CD1c-positive myeloid dendritic cell (primary cell): ENCODE results near the gene CD70.
"Not testable (repeated sequence)": the region's sequence is repeated elsewhere in the genome, so short reads cannot be mapped to it uniquely, and the experiment has no call there.

ENCODE experiments used
- DNase-seq: peaks from one replicate; pipeline ENCODE4 v3.0.0-alpha.2; 2016; ENCODE audit errors: extremely low spot score

The CD70 gene, protein sequence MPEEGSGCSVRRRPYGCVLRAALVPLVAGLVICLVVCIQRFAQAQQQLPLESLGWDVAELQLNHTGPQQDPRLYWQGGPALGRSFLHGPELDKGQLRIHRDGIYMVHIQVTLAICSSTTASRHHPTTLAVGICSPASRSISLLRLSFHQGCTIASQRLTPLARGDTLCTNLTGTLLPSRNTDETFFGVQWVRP

DNA sequence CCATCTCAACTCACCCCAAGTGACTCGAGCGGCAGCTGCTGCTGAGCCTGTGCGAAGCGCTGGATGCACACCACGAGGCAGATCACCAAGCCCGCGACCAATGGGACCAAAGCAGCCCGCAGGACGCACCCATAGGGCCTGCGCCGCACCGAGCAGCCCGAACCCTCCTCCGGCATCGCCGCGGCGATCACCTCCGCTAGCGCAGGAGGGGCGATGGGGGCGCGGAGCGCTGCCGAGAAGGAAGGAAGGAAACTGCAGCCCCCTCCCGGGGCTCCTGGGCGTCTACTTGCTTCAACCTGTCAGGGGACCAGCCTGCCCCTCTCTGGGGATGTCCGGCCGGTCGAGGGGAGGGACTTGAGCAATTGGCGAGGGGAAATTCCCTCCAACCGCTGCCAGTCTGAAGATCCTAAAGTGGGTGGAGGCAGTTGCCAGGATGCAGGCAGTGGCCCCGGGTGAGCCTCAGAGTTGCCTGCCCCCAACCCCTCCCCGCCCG is at the start of gene CD70:
CD70 (minus strand) TSS at position 324 of the 493 bp plus-strand sequence; CDS start at position 176, 148 bp downstream.
- peak; percentile 23 for DNase-seq

DNA sequence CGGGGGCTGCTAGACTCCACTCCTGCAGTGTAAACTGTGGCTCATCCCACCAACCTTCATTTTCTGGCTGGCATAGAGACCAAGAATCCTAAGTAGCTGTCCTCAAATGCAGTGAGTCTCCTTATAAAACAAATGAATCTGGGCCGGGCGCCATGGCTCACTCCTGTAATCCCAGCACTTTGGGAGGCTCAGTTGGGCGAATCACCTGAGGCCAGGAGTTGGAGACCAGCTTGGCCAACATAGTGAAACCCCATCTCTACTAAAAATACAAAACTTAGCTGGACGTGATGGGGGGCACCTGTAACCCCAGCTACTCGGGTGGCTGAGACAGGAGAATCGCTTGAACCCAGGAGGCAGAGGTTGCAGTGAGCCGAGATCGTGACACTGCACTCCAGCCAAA is 49.4 kb upstream of the CD70 start:
- DNase-seq: not testable (repeated sequence)

DNA sequence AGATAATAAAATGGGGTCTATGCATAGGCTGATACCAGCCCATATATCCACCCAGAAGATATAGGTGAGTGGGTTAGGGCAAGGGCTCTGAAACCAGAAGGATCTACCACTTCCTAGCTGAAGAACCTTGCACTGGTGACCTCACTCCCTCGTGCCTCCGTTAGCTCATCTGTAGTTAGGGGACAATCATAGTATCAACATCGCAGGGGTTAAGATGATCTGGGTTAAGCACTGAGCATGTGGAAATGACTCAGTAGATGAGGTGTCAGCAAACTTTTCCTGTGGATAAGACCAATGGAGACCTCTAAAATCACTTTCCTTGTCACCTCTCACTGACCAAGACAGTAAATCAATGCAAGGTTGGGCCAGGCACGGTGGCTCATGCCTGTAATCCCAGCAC is 48.5 kb upstream of the CD70 start:
- DNase-seq: peak; percentile 55

DNA sequence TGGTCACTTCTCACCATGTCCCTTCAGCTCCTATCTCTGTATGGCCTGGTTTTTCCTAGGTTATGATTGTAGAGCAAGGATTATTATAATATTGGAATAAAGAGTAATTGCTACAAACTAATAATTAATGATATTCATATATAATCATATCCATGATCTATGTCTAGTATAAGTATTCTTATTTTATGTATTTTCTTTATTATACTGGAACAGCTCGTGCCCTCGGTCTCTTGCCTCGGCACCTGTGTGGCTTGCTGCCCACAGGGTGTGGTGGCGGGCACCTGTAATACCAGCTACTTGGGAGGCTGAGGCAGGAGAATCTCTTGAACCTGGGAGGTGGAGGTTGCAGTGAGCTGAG is 42.5 kb upstream of the CD70 start:
- DNase-seq: not testable (repeated sequence)

DNA sequence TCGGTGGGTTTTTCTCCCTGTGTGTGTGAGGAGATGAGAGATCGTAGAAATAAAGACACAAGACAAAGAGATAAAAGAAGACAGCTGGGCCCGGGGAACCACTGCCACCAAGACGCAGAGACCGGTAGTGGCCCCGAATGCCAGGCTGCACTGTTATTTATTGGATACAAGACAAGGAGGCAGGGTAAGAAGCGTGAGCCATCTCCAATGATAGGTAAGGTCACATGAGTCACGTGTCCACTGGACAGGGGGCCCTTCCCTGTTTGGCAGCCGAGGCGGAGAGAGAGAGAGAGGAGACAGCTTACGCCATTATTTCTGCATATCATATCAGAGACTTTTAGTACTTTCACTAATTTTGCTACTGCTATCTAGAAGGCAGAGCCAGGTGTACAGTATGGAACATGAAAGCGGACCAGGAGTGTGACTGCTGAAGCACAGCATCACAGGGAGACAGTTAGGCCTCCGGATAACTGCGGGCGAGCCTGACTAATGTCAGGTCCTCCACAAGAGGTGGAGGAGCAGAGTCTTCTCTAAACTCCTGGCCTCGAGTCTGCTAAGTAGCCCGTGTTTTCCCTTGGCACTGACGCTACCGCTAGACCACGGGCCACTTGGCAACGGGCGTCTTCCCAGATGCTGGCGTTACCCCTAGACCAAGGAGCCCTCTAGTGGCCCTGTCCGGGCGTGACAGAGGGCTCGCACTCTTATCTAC is 42.0 kb upstream of the CD70 start:
- peak; percentile 72 for DNase-seq

DNA sequence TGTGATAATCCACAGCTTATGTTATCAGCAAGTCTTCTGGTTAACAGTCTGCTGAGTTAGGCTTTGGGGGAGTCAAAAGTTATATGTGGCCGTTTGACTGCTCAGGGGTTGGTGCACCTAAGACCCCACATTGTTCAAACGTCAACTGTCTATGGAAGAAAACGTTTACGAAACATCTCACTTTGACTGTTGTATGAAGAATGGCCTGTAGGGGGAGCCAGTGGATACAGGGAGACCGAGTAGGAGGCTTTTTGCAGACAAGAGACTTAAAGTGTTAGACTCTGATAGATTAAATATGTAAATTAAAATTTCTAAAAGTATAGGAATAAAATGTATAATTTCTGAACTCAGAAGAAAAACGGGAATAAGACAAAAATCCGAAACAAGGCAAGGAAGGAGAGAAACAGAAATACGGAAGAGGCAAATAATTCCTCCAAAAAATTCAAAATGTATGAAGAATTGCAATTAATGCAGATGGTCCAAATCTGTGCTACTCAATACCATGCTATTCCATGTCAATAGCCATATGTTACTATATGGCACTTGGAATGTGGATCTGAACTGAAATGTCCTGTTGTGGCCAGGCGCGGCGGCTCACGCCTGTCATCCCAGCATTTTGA is 41.2 kb upstream of the CD70 start:
- DNase-seq: peak; percentile 89

DNA sequence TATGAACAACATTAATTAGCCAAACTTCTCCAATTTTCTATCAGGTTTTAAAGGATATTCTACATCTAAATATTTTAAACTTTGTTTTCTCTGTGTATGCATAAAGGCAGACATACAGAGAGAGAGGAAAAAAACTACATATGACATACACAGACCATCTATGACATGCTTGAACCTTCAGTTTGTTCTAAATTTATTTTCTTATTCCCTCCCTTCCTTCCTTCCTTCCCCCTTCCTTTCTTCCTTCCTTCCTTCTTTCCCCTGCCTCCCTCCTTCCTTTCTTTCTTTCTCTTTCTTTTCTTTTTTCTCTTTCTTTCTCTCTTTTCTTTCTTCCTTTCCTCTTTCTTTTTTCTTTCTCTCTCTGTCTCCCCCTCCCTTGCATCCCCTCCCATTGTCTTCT is 35.8 kb upstream of the CD70 start:
- no peak for DNase-seq

DNA sequence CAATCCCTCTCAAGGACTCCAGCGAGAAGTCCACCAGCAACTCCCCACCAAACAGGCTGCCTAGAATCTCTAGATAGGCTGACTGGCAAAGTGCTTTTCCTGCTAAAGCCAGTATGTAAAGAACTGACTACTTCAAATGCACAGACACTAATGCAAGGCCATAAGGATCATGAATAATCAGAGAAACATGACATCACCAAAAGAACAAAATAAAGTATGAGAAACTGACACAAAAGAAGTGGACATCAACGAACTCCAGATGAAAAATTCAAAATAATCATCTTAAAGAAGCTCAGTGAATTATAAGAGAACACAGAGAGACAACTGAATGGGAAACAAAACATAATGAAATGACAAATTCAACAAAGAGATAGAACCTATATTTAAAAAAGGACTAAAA is 26.4 kb upstream of the CD70 start:
- no peak for DNase-seq

DNA sequence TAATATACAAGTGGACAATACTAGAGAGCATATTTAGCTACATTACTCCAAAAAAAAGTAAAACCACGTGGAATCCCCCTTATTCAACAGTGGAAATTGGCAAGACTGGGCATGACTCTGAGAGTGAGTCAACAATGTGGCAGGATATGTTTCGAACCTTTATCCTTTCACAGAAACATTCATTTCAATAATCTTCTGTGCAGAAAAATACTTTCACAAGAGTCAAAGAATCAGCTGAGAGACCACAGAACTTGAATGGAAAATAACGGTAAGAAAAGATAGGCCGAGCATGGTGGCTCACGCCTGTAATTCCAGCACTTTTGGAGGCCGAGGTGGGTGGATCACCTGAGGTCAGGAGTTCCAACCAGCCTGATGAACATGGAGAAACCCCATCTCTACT is 25.1 kb upstream of the CD70 start:
- DNase-seq: no peak

DNA sequence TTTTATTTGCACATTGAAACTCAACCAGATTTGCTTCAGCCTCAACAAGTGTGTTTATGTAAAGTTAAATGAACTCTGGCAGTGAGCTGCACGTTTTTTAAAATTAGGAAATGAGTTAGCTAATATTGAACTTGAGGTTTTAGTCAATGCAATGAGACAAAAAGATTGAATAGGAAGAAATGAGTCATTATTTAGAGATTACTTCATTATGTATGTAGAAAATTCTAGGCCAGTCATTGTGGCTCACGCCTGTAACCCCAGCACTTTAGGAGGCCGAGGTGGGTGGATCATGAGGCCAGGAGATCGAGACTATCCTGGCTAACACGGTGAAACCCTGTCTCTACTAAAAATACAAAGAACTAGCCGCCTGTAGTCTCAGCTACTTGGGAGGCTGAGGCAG is 22.8 kb upstream of the CD70 start:
- DNase-seq: peak; percentile 64

DNA sequence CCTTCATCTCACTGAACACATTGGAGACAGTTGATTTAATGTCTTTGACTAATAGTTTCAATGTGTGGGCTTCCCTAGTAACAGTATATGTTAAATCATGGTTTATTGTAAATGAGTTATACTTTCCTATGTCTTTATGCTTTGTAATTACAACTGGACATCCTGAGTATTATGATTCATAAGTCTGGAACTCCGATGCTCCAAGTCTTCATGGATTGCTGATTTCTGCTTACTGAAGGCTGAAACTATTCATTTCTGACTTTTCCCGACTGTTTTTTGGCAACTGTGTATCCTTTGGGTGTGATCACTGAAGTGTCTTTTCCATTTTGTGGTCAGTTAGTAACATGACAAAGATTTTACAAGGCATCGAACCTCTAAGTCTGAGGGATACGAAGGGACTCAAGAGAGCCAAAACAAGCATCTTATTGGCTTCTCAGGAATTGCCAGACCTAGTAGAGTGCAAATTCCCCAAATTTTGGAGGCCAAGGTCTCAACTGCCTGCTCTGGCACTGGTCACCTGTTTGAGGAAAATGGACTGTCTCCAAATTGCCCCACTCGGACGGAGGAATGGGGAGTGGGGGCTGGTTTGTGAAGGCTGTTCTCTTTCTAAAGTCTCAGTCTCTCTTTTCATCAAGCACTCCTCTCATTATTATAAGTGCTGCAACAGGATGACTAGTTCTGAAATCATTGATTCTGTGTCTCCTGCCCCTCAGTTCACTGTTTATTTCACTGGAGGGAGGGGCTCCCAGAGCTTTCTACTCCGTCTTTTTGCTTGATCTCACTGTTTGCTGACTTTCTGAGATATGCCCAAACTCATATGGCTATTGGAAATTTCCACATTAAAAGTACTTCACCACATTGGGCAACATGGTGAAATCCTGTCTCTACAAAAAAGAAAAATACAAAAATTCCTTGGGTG is 20.2 kb upstream of the CD70 start:
- no peak for DNase-seq

DNA sequence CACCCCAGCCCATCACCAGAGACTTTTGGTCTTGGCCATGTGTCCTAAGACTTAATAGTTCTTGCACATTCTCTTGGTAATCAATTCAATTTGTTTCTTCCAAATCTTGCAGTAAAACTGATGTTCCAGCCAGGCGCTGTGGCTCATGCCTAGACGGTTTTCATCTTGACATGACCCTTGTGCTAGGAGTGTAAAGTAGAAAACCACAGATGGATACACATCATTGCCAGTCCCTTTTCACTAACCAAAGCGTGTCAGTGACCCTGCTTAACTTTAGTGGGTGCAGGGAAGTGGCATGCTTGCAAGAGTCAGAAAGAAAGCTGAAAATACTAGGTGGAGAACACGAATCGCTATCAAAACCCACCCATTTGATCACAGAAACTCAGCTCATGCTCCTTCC is 18.0 kb upstream of the CD70 start:
- no peak for DNase-seq

DNA sequence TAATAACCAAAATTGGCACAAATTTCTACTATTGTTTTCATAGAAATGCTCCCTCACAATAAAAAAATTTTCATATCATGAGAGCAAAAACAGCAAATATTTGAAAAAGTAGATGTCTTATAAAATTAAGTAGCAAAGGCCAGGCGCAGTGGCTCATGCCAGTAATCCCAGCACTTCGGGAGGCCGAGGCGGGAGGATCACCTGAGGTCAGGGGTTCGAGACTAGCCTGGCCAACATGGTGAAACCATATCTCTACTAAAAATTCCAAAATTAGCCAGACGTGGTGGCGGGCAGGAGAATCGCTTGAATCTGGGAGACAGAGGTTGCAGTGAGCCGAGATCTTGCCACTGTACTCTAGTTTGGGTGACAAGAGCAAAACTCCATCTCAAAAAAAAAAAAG is 17.2 kb upstream of the CD70 start:
- not testable (repeated sequence) for DNase-seq

DNA sequence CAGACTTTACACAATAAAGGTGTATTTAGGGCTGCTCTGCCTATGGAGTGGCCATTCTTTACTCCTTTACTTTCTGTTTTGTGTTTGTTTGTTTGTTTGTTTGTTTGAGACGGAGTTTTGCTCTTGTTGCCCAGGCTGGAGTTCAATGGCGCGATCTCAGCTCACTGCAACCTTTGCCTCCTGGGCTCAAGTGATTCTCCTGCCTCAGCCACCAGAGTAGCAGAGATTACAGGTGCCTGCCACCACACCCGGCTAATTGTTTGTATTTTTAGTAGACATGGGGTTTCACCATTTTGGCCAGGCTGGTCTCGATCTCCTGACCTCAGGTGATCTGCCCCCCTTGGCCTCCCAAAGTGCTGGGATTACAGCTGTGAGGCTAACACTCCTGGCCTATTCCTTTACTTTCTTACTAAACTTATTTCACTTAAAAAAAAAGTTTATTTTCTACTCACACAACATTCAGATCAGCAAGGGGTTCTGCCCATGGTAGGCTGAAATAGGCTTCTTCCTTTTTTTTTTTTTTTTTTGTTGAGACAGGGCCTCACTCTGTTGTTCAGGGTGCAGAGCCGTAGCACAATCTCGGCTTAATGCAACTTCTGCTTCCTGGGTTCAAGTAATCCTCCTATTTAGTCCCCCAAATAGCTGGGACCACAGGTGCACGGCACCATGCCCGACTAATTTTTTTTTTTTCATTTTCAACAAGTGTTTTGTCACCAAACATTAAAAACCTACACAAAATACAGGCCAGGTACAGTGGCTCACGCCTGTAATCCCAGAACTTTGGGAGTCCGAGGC is 15.5 kb upstream of the CD70 start:
- not testable (repeated sequence) for DNase-seq

DNA sequence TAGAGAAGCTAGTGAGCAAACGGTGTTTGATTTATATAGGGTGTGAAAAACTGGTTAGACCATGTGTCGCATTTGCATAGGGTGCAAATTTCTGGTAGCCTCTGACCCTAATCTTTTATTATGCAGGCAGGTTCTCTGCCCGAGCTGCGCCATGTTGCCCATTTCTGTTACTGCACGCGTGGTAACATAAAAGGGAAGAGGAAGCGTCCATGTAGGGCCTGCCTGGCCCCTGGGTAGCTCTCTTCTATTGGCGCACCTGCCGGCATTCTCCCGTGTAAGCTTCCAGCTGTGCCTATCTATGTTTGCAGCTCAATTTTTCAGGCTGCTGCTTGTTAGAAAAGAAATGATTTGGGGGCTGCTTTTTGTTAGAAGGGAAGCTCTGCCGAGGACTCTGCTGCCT is 14.0 kb upstream of the CD70 start:
- no peak for DNase-seq

DNA sequence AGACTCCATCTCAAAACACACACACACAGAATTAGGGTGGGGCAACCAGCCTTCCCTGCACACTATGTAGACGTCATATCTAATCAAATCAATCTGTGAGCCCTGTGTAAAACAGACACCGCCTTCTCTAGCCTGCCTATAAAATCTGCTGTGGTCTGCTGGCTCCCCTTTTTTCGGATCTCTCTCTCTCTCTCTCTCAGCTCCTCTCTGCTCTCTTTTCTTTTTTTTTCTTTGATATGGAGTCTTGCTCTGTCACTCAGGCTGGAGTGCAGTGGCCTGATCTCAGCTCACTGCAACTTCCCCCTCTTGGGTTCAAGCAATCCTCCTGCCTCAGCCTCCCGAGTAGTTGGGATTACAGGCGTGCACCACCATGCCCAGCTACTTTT is 11.8 kb upstream of the CD70 start:
- no peak for DNase-seq

DNA sequence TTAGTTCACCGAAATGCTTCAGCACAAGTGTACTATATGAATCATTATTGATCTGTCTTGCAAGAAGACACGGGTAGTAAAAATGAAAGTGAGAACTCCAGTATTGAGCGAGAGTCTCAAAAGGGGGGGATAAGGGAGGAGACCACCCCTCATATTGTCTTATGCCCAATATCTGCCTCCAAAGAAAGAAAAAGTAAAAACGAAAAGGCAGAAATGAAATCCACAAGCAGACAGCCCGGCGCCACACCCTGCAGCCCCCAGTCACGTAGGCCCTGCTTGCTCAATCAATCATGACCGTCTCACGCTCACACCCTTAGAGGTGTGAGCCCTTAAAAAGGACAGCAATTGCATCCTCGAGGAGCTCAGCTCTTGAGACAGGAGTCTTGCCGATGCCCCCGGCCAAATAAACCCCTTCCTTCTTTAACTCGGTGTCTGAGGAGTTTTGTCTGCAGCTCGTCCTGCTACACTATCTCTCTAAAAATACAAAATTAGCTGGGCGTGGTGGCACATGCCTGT is 10.6 kb upstream of the CD70 start:
- not testable (repeated sequence) for DNase-seq

DNA sequence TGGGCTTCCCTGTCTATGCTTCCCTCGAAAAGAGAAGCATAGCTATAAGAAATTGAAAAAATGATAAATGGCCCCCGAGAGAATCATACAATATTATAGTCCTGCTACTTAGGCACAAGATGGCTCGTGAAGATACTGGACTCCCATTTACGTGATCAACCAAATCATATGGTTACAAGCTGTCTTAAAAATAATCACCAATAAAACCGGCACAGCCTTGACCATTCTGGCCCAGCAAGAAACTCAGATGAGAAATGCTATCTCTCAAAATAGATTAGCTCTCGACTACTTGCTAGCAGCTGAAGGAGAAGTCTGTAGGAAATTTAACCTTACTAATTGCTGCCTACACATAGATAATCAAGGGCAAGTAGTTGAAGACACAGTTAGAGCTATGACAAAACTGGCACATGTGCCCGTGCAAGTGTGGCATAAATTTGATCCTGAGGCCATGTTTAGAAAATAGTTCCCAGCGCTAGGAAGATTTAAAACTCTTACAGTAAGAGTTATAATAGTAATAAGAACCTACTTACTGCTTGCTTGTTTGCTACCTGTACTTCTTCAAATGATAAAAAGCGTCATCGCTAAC is 10.1 kb upstream of the CD70 start:
- not testable (repeated sequence) for DNase-seq

DNA sequence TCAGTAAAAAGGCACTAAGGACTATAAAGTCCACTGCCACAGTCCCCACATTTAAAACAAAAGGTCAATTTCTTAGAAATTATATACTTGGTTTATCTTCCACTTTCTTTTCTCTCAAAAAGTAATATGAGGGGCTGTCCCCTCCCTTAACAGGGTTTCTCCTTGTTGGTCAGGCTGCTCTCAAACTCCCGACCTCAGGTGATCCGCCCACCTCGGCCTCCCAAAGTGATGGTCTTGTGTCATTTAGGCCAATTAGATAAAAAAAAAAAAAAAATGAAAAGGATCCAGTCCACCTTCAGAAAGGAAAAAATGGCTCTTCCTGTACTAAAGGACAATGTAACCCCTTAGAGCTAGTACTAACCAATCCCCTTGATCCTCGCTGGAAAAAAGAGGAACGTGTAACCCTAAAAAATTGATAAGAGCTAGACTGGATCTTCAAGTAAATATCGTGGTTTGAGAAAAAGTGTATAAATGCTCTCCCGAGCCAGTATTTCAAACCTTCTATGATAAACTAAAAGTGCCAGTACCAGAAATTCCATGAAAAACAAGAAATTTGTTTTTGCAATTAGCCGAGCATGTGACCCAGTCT is 9.0 kb upstream of the CD70 start:
- no peak for DNase-seq

DNA sequence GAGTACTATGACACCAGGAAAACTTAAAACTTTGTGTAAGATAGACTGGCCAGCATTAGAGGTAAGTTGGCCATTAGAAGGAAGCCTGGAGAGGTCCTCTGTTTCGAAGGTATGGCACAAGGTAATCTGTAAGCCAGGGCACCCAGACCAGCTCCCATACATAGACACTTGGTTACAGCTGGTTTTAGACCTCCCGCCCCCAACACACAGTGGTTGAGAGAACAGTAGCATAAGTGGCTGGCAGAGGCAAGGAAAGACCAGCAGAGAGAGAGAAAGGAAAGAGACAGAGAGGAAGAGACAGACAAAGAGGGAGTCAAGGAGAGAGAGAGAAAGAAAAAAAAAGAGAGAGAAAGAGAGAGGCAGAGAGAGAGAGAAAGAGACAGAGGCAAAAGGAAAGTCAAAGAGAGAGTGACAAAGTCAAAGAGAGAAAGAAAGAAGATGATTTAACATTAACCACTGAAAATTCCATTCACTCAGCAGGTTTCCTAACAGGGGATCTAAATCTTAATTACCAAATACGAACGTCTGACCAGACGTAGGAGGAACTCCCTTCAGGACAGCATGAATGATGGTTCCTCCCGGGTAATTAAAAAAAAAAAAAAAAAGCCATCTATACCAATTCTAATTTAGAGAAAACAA is 7.4 kb upstream of the CD70 start:
- not testable (repeated sequence) for DNase-seq
